ENCODE measurements around the gene TAOK2. TPM values are rescaled to one million over a fixed set of nuclear protein-coding genes. Genes with fewer than 3 reads are reported as not detected.

The TAOK2 gene
- total RNA-seq, 5 donors from 2014 or later (not counting 1 experiment from before 2014, with no cell fraction given): 26.1 to 58.3 (median 55.9) TPM

- Mint-ChIP-seq H3K36me3 (peaks cover 20% of the 10 kb centered on the region), H3K27me3 (no peaks in the 10 kb centered on the region), H3K27ac (no peak overlapping the region), H3K9me3 (no peaks in the 10 kb centered on the region), H3K4me1 (peaks cover 29 to 42% (median 40%) of the 10 kb centered on the region in 3 donors), H3K4me3 (no peak overlapping the region)
- H3K4me1 ChIP-seq (ENCODE audit: control insufficient read depth in 1 of 2, extremely low read depth in 1 of 2, insufficient read depth in 2 of 2, low read length in 2 of 2): peaks cover 10 to 24% of the 10 kb centered on the region in 2 experiments
- H3K27me3 ChIP-seq (replicated peaks in 1 of 2; ENCODE audit: control insufficient read depth in 2 of 2, extremely low read depth in 1 of 2, insufficient read depth in 2 of 2, low read length in 1 of 2): no peaks in the 10 kb centered on the region
- DNase-seq: no peak
- H3K36me3 ChIP-seq (ENCODE audit: control insufficient read depth in 2 of 2, extremely low read depth in 1 of 2, insufficient read depth in 1 of 2, low read length in 1 of 2): peaks cover 12 to 34% of the 10 kb centered on the region in 2 donors
- H3K27ac ChIP-seq (ENCODE audit: low read length): no peak overlapping the region
- CTCF ChIA-PET: interaction anchor here in 1 of 2 donors (0.6 kb wide), 1 partner anchor 248 kb away, joined by 4 read pairs; no protein-coding TSS in a partner anchor
- no peak overlapping the region for H3K4me3 ChIP-seq (ENCODE audit: control insufficient read depth in 1 of 2, extremely low read depth in 1 of 2, low read length in 1 of 2)
- H3K9me3 ChIP-seq: no peaks in the 10 kb centered on the region
- WGBS (ENCODE audit: insufficient coverage): 85% methylated on average over 6 of the region's 6 CpGs
- POLR2A ChIA-PET: interaction anchor here in 1 of 2 donors (0.6 kb wide), 1 partner anchor 204 kb away, joined by 6 read pairs; no protein-coding TSS in a partner anchor
- no peak for ATAC-seq (replicated peaks in 1 of 4)
Observed at GRCh38 chr16:29999605-30000004, 25.9 kb downstream of the TAOK2 start.

GRCh38 chr16:30000735-30001631, 27.3 kb downstream of the TAOK2 start:
- no peak overlapping the region for H3K4me3 ChIP-seq (ENCODE audit: control insufficient read depth in 1 of 2, extremely low read depth in 1 of 2, low read length in 1 of 2)
- no peak overlapping the region for H3K27ac ChIP-seq (ENCODE audit: low read length)
- Mint-ChIP-seq H3K36me3 (peaks cover 20% of the 10 kb centered on the region), H3K9me3 (no peaks in the 10 kb centered on the region), H3K27ac (no peak overlapping the region), H3K4me1 (peaks cover 23 to 30% (median 29%) of the 10 kb centered on the region in 3 donors), H3K4me3 (no peak overlapping the region), H3K27me3 (no peaks in the 10 kb centered on the region)
- 96% methylated on average over 11 of the region's 33 CpGs for WGBS (ENCODE audit: insufficient coverage)
- peaks cover 6 to 26% of the 10 kb centered on the region in 2 experiments for H3K4me1 ChIP-seq (ENCODE audit: control insufficient read depth in 1 of 2, extremely low read depth in 1 of 2, insufficient read depth in 2 of 2, low read length in 2 of 2)
- peaks cover 12 to 38% of the 10 kb centered on the region in 2 donors for H3K36me3 ChIP-seq (ENCODE audit: control insufficient read depth in 2 of 2, extremely low read depth in 1 of 2, insufficient read depth in 1 of 2, low read length in 1 of 2)
- no peaks in the 10 kb centered on the region for H3K9me3 ChIP-seq
- POLR2A ChIA-PET: no interaction called here
- no peak for DNase-seq
- ATAC-seq (replicated peaks in 1 of 4): no peak
- CTCF ChIA-PET: no interaction called here
- no peaks in the 10 kb centered on the region for H3K27me3 ChIP-seq (replicated peaks in 1 of 2; ENCODE audit: control insufficient read depth in 2 of 2, extremely low read depth in 1 of 2, insufficient read depth in 2 of 2, low read length in 1 of 2)

- Histone ChIP-seq H3K27ac (ENCODE audit: low read length) (no peak overlapping the region), H3K4me1 (ENCODE audit: control insufficient read depth in 1 of 2, extremely low read depth in 1 of 2, insufficient read depth in 2 of 2, low read length in 2 of 2) (peaks cover 0 to 14% of the 10 kb centered on the region in 2 experiments), H3K4me3 (ENCODE audit: control insufficient read depth in 1 of 2, extremely low read depth in 1 of 2, low read length in 1 of 2) (no peak overlapping the region), H3K9me3 (no peaks in the 10 kb centered on the region), H3K27me3 (replicated peaks in 1 of 2; ENCODE audit: control insufficient read depth in 2 of 2, extremely low read depth in 1 of 2, insufficient read depth in 2 of 2, low read length in 1 of 2) (peaks cover 0 to 3% of the 10 kb centered on the region in 2 experiments), H3K36me3 (ENCODE audit: control insufficient read depth in 2 of 2, extremely low read depth in 1 of 2, insufficient read depth in 1 of 2, low read length in 1 of 2) (peaks cover 12 to 36% of the 10 kb centered on the region in 2 donors)
- WGBS (ENCODE audit: insufficient coverage): 93% methylated on average over 19 of the region's 19 CpGs
- H3K4me3 Mint-ChIP-seq: no peak overlapping the region
- ChIA-PET POLR2A (no interaction called here), CTCF (interaction anchor here in 1 of 2 donors (0.6 kb wide), 1 partner anchor 897 kb away, joined by 4 read pairs; no protein-coding TSS in a partner anchor)
- DNase-seq (no peak), ATAC-seq (replicated peaks in 1 of 4) (no peak)
- H3K27ac Mint-ChIP-seq: peak overlapping the region in 1 of 2 donors; percentile 39
- peaks cover 14 to 17% (median 17%) of the 10 kb centered on the region in 3 donors for H3K4me1 Mint-ChIP-seq
- no peaks in the 10 kb centered on the region for H3K9me3 Mint-ChIP-seq
- H3K27me3 Mint-ChIP-seq: no peaks in the 10 kb centered on the region
- H3K36me3 Mint-ChIP-seq: peaks cover 19% of the 10 kb centered on the region
Observed at GRCh38 chr16:30002614-30003346, 29.1 kb downstream of the TAOK2 start.

DNA sequence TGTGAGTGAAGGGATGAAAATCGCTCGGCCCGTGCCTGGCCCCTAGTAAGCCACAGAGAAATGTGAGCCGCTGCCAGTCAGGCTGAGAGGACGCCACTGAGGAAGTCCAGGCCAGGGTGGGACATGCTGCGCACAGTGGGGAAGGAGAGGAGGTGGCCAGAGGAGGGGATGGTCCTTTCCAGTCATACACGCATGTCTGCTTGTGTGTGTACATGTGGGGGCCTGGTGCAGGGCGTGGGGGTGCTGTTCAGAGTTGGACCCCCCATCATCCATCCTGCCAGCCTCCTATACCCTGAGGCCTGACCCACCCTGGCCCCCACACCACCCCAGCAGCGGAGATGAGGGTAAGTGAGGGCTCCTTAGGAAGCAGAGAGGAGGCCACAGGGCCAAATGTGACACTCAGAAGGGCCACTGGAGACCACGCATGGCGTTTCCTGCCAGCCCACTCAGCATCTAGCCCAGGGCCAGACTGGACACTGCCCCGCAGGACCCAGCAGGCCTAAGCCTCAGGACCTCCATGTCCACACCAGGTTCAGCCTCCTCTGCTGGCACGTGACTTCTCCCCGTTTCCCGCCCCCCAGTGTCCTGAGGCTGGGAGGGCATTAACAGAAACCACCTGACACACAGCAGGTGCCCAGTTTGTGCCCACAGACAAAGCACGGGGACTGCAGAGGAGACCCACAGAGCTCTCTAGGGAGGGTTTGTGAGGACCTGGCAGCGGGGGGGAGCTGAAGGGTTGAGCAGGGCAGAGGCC, 30.2 kb downstream of the TAOK2 start:
- Mint-ChIP-seq H3K4me1 (peaks cover 9 to 17% (median 11%) of the 10 kb centered on the region in 3 donors), H3K27ac (peak overlapping the region in 1 of 2 donors; percentile 39), H3K27me3 (peaks cover 0 to 7% of the 10 kb centered on the region in 2 donors), H3K36me3 (peaks cover 12% of the 10 kb centered on the region), H3K4me3 (no peak overlapping the region), H3K9me3 (no peaks in the 10 kb centered on the region)
- CTCF ChIA-PET: interaction anchor here in 1 of 2 donors (0.9 kb wide), 1 partner anchor 32 kb away, joined by 4 read pairs; no protein-coding TSS in a partner anchor
- peaks cover 12 to 33% of the 10 kb centered on the region in 2 donors for H3K36me3 ChIP-seq (ENCODE audit: control insufficient read depth in 2 of 2, extremely low read depth in 1 of 2, insufficient read depth in 1 of 2, low read length in 1 of 2)
- H3K4me1 ChIP-seq (ENCODE audit: control insufficient read depth in 1 of 2, extremely low read depth in 1 of 2, insufficient read depth in 2 of 2, low read length in 2 of 2): peaks cover 0 to 13% of the 10 kb centered on the region in 2 experiments
- H3K9me3 ChIP-seq: no peaks in the 10 kb centered on the region
- ATAC-seq (replicated peaks in 1 of 4) (no peak), DNase-seq (no peak)
- H3K27ac ChIP-seq (ENCODE audit: low read length): no peak overlapping the region
- WGBS (ENCODE audit: insufficient coverage): 95% methylated on average over 10 of the region's 17 CpGs
- no peak overlapping the region for H3K4me3 ChIP-seq (ENCODE audit: control insufficient read depth in 1 of 2, extremely low read depth in 1 of 2, low read length in 1 of 2)
- POLR2A ChIA-PET: no interaction called here
- peaks cover 0 to 11% of the 10 kb centered on the region in 2 experiments for H3K27me3 ChIP-seq (replicated peaks in 1 of 2; ENCODE audit: control insufficient read depth in 2 of 2, extremely low read depth in 1 of 2, insufficient read depth in 2 of 2, low read length in 1 of 2)

GRCh38 chr16:30004424-30004776, 30.7 kb downstream of the TAOK2 start:
- WGBS (ENCODE audit: insufficient coverage): 91% methylated on average over 15 of the region's 19 CpGs
- Histone ChIP-seq H3K4me3 (ENCODE audit: control insufficient read depth in 1 of 2, extremely low read depth in 1 of 2, low read length in 1 of 2) (no peak overlapping the region), H3K27ac (ENCODE audit: low read length) (no peak overlapping the region), H3K9me3 (no peaks in the 10 kb centered on the region), H3K27me3 (replicated peaks in 1 of 2; ENCODE audit: control insufficient read depth in 2 of 2, extremely low read depth in 1 of 2, insufficient read depth in 2 of 2, low read length in 1 of 2) (peaks cover 0 to 16% of the 10 kb centered on the region in 2 experiments), H3K4me1 (ENCODE audit: control insufficient read depth in 1 of 2, extremely low read depth in 1 of 2, insufficient read depth in 2 of 2, low read length in 2 of 2) (peaks cover 0 to 13% of the 10 kb centered on the region in 2 experiments), H3K36me3 (ENCODE audit: control insufficient read depth in 2 of 2, extremely low read depth in 1 of 2, insufficient read depth in 1 of 2, low read length in 1 of 2) (peaks cover 7 to 31% of the 10 kb centered on the region in 2 donors)
- Mint-ChIP-seq H3K27me3 (peaks cover 0 to 10% of the 10 kb centered on the region in 2 donors), H3K4me3 (no peak overlapping the region), H3K9me3 (no peaks in the 10 kb centered on the region), H3K4me1 (peaks cover 6 to 13% (median 7%) of the 10 kb centered on the region in 3 donors), H3K36me3 (peaks cover 11% of the 10 kb centered on the region), H3K27ac (no peak overlapping the region)
- DNase-seq: no peak
- CTCF ChIA-PET: interaction anchor here (0.7 to 0.9 kb wide), 2 partner anchors 33 to 1213 kb away, joined by 4 to 6 read pairs; no protein-coding TSS in a partner anchor
- POLR2A ChIA-PET: no interaction called here
- ATAC-seq (replicated peaks in 1 of 4): no peak
